Activated naive CD4-positive, alpha-beta T cell treated with anti-CD3 and anti-CD28 coated beads, Interleukin-2, amount 50 U/mL, for 72 hours (primary cell): Measurements from ENCODE around the gene COA5. TPM values are rescaled to one million over a fixed set of nuclear protein-coding genes. Genes with fewer than 3 reads are reported as not detected.
A peak's percentile ranks its signal among the peaks of the same experiment; 100 is the strongest.

Source experiments
- ATAC-seq, 2 donors: fragments of 150-1000 bp; cut with Tn5 transposase; 2 replicates each; pipeline ENCODE4 v1.10.0; 2021; ENCODE audit warnings: mild to moderate bottlenecking in 2 of 2, moderate library complexity in 2 of 2
- DNase-seq, 2 donors: peaks; one replicate each; pipeline ENCODE4 v3.0.0; 2021 to 2022; ENCODE audit warnings: low spot score in 2 of 2
- H3K27ac Mint-ChIP-seq, 2 donors: one replicate each; pipeline ENCODE4 v1.8.0; 2022; ENCODE audit warnings: mild to moderate bottlenecking in 2 of 2, mixed read lengths in 2 of 2
- H3K36me3 Mint-ChIP-seq, 2 donors: one replicate each; pipeline ENCODE4 v1.8.0; 2022; ENCODE audit warnings: mixed read lengths in 2 of 2
- H3K9me3 Mint-ChIP-seq, 2 donors: one replicate each; pipeline ENCODE4 v1.8.0; 2022; ENCODE audit warnings: mixed read lengths in 2 of 2
- total RNA-seq, 2 donors: library from RNA; stranded (reverse); gene quantifications; one replicate each; pipeline ENCODE4 v1.2.3, GENCODE V29; 2022

Gene COA5
- total RNA-seq, 2 donors from 2014 or later, result 25.0 to 30.3 TPM

DNA sequence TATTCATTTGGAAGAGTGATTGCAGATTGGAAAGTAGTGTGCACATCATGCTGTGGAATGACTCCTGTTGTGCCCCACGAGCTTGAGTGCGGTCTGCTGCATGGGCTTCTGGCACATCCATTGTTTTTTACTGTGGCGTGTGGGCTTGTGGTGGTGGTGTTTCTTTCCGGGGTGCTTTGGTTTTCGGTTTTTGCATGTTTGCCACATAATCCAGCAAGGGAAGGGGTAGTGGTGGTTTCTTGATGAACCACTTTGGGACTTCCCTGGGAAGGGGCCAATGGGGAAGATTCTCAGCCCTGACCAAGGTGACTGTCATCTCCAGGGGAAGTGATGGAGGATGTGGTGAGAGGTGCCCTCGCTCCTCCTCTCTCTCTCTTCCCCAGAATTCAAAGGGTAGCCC is 57.0 kb downstream of the COA5 start:
- Mint-ChIP-seq H3K9me3 (no peaks in the 10 kb centered on the region), H3K27ac (peak overlapping the region; percentile 75 to 87), H3K36me3 (peaks cover 6 to 13% of the 10 kb centered on the region in 2 donors)
- ATAC-seq (peak; percentile 73 to 88), DNase-seq (peak; percentile 41 to 83)

DNA sequence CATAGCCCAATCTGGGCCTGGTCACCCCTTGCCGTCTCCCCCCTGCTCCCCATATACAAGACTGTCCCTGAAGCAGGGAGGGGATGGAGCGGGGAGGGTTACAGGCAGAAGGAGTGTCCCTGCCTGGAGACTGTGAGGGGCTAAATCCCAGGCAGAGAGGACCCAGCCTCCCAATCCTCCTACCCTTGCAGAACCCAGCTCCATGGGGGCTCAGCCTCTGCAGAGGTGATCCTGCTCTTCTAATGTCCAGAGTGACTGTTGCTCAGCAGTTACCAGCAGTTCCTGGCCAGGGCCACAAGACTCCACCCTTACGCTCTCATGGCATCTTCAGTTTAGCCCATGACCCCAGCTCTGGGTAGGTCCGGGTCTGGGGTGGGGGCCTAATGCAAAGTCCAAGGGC is 58.1 kb downstream of the COA5 start:
- ATAC-seq (no peak), DNase-seq (peak in 1 of 2 donors; percentile 45)
- Mint-ChIP-seq H3K36me3 (peaks cover 6 to 13% of the 10 kb centered on the region in 2 donors), H3K9me3 (no peaks in the 10 kb centered on the region), H3K27ac (peak overlapping the region; percentile 13 to 75)

Other genes with a start within 250 kb of the COA5 start
- 10 to 100 TPM; 46.6 to 48.1 TPM for gene INPP4A, start 163.7 kb downstream of the COA5 start, total RNA-seq
- 10 to 100 TPM; 21.6 to 23.8 TPM for gene UNC50, start 77 bp upstream of the COA5 start, total RNA-seq
- gene MGAT4A, start 122.6 kb upstream of the COA5 start, total RNA-seq, result 10 to 100 TPM; 59.1 to 95.6 TPM